ENCODE results near the gene DHRS7B. TPM values are rescaled to one million over a fixed set of nuclear protein-coding genes. Genes with fewer than 3 reads are reported as not detected.

The DHRS7B gene, protein sequence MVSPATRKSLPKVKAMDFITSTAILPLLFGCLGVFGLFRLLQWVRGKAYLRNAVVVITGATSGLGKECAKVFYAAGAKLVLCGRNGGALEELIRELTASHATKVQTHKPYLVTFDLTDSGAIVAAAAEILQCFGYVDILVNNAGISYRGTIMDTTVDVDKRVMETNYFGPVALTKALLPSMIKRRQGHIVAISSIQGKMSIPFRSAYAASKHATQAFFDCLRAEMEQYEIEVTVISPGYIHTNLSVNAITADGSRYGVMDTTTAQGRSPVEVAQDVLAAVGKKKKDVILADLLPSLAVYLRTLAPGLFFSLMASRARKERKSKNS
- 18.3 to 20.5 TPM (median 19.4 TPM) in 5 replicates for total RNA-seq (2022; extraction: Qiagen RNA extraction)

GRCh38 chr17:21126645-21127508 is at the start of gene DHRS7B:
Gene DHRS7B, plus strand, starts transcription at chr17:21126964. Its CDS starts 8 bp downstream, at chr17:21126972.

GRCh38 chr17:21214015-21214776 is 87.4 kb downstream of the DHRS7B start, which contains the start of gene TMEM11:
Gene TMEM11, minus strand, starts transcription at chr17:21214161. Its CDS starts 9 bp downstream, at chr17:21214152.

Other genes with a start within 250 kb of the DHRS7B start
- gene USP22, start 84.0 kb upstream of the DHRS7B start, total RNA-seq (2022; extraction: Qiagen RNA extraction): 116 to 132 TPM (median 121 TPM) in 5 replicates
- gene TMEM11, start 87.2 kb downstream of the DHRS7B start, total RNA-seq (2022; extraction: Qiagen RNA extraction): 54.1 to 71.6 TPM (median 68.6 TPM) in 5 replicates
- gene NATD1, start 126.4 kb downstream of the DHRS7B start, total RNA-seq (2022; extraction: Qiagen RNA extraction): 3.4 to 4.3 TPM (median 3.7 TPM) in 5 replicates
- 80.1 to 123 TPM (median 93.3 TPM) in 5 replicates for gene MAP2K3, start 157.7 kb downstream of the DHRS7B start, total RNA-seq (2022; extraction: Qiagen RNA extraction)
- 1.5 to 1.8 TPM (median 1.7 TPM) in 5 replicates for gene KCNJ12, start 249.4 kb downstream of the DHRS7B start, total RNA-seq (2022; extraction: Qiagen RNA extraction)

Data from A549 treated with AZD2906 at 1 μM for 4 hours (cell line).